Central memory CD8-positive, alpha-beta T cell (primary cell): ENCODE measurements around the gene PKN3.

Experiments
- ATAC-seq: fragments of 150-1000 bp; cut with Tn5 transposase; replicated peaks from 2 replicates; pipeline ENCODE4 v1.10.0; 2022; ENCODE audit warnings: mild to moderate bottlenecking, moderate FRiP score, moderate number of reproducible peaks; ENCODE audit not compliant: poor library complexity, severe bottlenecking; ENCODE audit errors: extremely low read depth
- DNase-seq, 2 donors: peaks; one replicate each; pipeline ENCODE4 v3.0.0; 2021; ENCODE audit warnings: low spot score in 2 of 2
- H3K27ac Mint-ChIP-seq: one replicate; pipeline ENCODE4 v1.8.0; 2022; ENCODE audit warnings: low read depth, mild to moderate bottlenecking, moderate library complexity, mixed read lengths
- H3K27me3 Mint-ChIP-seq: one replicate; pipeline ENCODE4 v1.8.0; 2022; ENCODE audit warnings: mixed read lengths
- H3K36me3 Mint-ChIP-seq: one replicate; pipeline ENCODE4 v1.8.0; 2022; ENCODE audit warnings: mild to moderate bottlenecking, moderate library complexity, mixed read lengths; ENCODE audit not compliant: insufficient read depth
- H3K4me1 Mint-ChIP-seq: one replicate; pipeline ENCODE4 v1.8.0; 2022; ENCODE audit warnings: mixed read lengths
- H3K4me3 Mint-ChIP-seq: one replicate; pipeline ENCODE4 v1.8.0; 2022; ENCODE audit warnings: mild to moderate bottlenecking, moderate library complexity, mixed read lengths
- H3K9me3 Mint-ChIP-seq: one replicate; pipeline ENCODE4 v1.8.0; 2022; ENCODE audit warnings: mixed read lengths

Gene PKN3

DNA sequence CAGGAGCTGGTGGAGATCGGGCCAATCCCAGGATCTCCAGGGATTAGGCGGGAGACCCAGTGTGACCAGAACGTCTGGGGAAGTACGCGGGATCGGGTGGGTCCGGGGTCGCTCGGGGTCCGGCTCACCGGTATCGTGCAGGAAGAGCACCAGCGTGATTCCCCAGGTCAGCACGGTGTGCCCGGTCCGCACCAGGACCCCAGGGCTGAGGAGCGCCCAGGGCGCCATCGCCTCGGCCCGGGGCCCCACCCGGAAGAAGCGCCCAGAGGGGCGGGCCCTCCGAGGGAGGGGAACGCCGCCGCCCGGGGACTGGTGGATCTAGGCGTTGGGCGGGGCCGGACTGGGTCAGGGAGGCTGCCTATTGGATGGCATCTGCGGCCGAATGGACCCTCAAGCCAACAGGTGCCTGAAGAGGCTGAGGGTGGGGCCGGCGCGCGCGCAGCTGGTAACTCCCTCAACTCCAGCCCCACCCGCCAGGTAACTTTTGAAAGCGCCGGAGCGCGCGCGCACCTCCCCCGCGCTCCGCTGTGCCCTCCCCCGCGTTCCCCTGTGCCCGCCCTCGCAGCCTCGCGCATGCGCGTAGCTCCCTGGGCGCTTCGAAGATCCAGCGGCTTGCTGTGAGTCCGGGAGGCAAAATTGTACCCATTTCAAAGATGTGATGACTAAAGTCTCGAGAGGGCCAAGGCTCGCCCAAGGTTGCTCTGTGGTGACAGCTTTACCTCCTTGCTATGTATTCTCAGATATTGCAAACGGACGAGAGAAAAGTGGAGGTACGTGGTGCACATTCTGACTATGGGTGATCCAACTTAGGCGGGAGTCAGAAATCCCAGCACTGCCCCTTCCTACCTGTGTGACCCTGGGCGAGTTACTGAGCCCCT lies 21.8 kb downstream of the PKN3 start, which contains the start of gene ZDHHC12:
ZDHHC12 (minus strand) TSS at position 262 of the 878 bp plus-strand sequence; CDS start at position 228, 34 bp downstream.
- H3K27me3 Mint-ChIP-seq, result no peaks in the 10 kb centered on the region
- H3K4me1 Mint-ChIP-seq, result peaks cover 31% of the 10 kb centered on the region
- ATAC-seq (peak; percentile 98), DNase-seq (peak; percentile 94 to 98)
- H3K4me3 Mint-ChIP-seq, result peak within 1 kb of the TSS; percentile 86
- peak within 1 kb of the TSS; percentile 93 for H3K27ac Mint-ChIP-seq
- H3K36me3 Mint-ChIP-seq, result peaks cover 17% of the 10 kb centered on the region
- H3K9me3 Mint-ChIP-seq, result no peaks in the 10 kb centered on the region

DNA sequence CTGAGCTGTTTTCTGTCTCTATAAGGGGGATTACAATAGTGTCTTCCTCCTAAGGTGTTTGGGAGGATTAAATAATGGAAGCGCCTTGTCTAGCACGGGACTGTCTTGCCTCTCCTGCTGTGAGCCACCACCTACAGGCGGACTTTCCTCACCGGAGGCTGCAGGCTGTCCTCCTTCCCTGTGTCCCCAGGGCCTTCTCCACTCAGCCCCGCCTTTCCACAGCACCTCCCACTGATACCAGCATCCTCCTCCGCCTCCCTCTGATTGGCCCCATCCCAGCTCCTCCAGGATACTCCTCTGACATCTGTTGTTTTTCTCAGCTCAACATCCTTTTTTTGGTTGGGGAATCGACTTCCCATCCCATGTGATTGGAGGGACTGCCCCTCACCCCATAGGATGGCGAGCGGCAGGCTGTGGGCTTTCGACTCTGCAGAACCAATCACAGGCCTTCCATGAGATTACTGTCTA lies 22.5 kb downstream of the PKN3 start:
- no peak for DNase-seq
- ATAC-seq, result peak; percentile 16
- Mint-ChIP-seq H3K27ac (peak overlapping the region; percentile 93), H3K9me3 (no peaks in the 10 kb centered on the region), H3K27me3 (no peaks in the 10 kb centered on the region), H3K36me3 (peaks cover 19% of the 10 kb centered on the region), H3K4me1 (peaks cover 37% of the 10 kb centered on the region), H3K4me3 (peak overlapping the region; percentile 86)

DNA sequence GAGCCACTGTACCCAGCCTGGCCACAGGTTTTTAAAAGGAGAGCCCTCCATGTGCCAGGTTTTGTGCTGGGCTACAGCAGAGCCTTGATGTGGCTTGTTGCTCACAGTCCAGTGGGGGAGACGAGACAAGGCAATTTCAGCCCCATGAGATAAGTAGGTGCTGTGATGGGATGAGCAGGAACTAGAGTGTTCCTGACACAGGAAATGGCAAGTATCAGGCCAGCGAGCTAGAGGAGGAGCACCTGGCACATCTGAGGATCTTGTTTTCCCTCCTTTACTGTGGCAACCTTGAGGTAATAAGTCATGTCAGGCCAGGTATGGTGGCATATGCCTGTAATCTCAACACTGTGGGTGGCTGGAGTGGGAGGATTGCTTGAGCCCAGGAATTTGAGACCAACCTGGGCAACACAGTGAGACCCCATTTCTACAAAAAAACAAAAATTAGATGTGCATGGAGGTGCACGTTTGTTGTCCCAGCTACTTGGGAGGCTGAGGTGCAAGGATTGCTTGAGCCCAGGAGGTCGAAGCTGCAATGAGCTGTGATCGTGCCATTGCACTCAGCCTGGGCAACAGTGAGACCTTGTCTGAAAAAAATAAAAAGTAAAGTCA lies 25.4 kb downstream of the PKN3 start:
- Mint-ChIP-seq H3K4me3 (no peak overlapping the region), H3K27me3 (no peaks in the 10 kb centered on the region), H3K27ac (peak overlapping the region; percentile 76), H3K36me3 (peaks cover 16% of the 10 kb centered on the region), H3K4me1 (peaks cover 29% of the 10 kb centered on the region), H3K9me3 (no peaks in the 10 kb centered on the region)
- ATAC-seq (no peak), DNase-seq (no peak)

DNA sequence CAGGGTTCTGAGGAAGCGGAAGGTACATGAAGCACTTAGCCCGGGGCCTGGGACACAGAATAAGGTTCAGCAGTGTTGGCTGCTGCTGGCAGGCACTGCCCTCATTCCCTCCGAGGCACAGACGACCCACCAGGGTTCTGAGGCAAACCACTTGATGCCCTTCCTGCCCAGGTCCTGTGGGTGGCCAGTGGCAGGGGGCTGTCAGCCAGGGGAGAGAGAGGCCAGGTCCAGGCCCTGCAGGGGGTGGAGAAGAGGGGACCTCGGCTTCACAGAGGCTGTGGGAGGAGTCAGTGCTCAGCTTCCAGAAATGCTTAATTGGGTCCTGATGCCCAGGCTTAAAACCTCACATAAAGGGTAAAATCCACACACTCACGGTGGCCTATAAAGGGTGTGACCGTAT lies 26.0 kb downstream of the PKN3 start:
- Mint-ChIP-seq H3K9me3 (no peaks in the 10 kb centered on the region), H3K4me1 (peaks cover 24% of the 10 kb centered on the region), H3K36me3 (peaks cover 16% of the 10 kb centered on the region), H3K4me3 (no peak overlapping the region), H3K27me3 (no peaks in the 10 kb centered on the region), H3K27ac (peak overlapping the region; percentile 76)
- DNase-seq (no peak), ATAC-seq (no peak)

DNA sequence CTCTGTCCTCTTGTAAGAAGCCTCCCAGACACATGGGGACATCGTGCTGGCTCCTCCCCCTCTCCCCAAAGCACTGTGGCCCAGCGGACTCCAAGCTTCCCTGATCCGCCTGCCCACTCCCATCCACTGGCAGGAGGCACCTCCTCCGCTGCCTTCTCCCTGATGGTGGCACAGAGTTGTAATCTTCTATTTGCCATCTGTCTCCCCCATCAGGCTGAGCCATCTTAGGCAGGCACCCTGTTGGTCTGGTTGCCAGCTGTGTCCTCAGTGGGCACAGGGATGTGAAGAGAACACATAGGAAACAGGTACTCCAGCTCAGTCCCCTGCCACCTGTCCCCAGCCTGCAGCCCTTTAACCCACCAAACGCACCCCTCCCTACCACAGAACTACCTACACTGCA lies 27.0 kb downstream of the PKN3 start:
- no peaks in the 10 kb centered on the region for H3K27me3 Mint-ChIP-seq

DNA sequence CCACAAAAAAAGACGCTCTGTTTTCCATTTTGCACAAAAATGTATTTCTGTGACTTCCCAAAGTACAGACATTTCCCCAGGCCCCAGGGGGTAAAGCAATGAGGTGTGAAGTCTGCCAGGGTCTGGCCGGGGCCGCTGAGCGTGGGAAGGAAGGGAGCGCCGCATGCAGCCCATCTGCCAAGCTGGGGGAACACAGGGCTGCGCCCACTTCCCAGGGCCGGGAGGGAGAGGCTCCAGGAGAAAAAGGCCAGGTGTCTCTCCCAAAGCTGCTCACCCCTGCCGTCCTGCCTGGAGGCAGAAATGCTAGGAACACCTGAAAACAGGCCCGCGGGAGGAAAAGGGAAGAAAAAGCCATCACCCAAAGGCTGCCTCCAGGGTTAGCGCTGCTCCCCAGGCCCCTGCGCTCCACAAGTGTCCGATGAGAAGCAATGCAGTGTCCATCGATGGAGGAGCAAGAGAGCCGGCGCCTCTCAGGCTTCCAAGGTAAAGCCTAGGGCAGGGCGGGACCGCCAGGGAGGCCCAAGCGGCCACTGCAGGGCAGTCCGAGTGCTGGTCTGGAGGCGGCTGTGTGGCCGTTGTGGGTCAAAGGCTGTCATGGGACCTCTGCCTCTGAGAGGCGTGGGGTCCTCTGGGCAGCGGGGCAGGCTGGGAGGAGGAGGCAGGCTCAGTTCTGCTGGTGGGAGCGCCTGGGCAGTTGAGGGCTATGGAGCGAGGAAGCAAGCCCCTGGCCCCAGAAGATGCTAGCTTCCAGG lies 27.6 kb downstream of the PKN3 start:
- no peak for DNase-seq
- H3K36me3 Mint-ChIP-seq, result peaks cover 14% of the 10 kb centered on the region
- H3K27me3 Mint-ChIP-seq, result no peaks in the 10 kb centered on the region
- ATAC-seq, result no peak
- H3K9me3 Mint-ChIP-seq, result no peaks in the 10 kb centered on the region
- H3K4me1 Mint-ChIP-seq, result peaks cover 11% of the 10 kb centered on the region
- H3K4me3 Mint-ChIP-seq, result no peak overlapping the region
- H3K27ac Mint-ChIP-seq, result peak overlapping the region; percentile 76

More for the DNA sequence above, 27.0 kb downstream of the PKN3 start:
- Mint-ChIP-seq H3K4me3 (no peak overlapping the region), H3K36me3 (peaks cover 15% of the 10 kb centered on the region), H3K9me3 (no peaks in the 10 kb centered on the region), H3K27ac (peak overlapping the region; percentile 76), H3K4me1 (peaks cover 18% of the 10 kb centered on the region)
- DNase-seq (no peak), ATAC-seq (no peak)

DNA sequence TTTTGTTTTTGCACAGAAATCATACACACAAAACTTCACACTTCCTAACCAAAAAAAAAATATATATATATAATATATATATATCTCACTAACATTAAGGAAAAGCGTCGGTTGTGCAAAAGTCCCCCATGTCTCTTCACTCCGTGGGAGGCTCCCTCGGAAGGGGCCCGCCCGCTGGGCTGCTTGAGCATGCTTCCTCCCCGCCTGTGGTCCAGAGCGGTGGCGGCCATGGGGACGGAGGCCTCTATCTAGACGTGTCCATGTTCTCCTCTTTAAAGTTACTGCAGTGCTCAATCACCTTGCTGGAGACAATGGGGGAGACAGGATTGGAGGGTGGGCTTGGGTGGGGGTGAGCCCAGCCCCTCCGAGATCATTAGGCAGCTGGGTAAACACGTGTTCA lies 28.8 kb downstream of the PKN3 start:
- H3K36me3 Mint-ChIP-seq, result peaks cover 18% of the 10 kb centered on the region
- DNase-seq, result no peak
- peak overlapping the region; percentile 29 for H3K27ac Mint-ChIP-seq
- no peak overlapping the region for H3K4me3 Mint-ChIP-seq
- H3K27me3 Mint-ChIP-seq, result no peaks in the 10 kb centered on the region
- H3K4me1 Mint-ChIP-seq, result peaks cover 8% of the 10 kb centered on the region
- no peaks in the 10 kb centered on the region for H3K9me3 Mint-ChIP-seq
- ATAC-seq, result no peak

DNA sequence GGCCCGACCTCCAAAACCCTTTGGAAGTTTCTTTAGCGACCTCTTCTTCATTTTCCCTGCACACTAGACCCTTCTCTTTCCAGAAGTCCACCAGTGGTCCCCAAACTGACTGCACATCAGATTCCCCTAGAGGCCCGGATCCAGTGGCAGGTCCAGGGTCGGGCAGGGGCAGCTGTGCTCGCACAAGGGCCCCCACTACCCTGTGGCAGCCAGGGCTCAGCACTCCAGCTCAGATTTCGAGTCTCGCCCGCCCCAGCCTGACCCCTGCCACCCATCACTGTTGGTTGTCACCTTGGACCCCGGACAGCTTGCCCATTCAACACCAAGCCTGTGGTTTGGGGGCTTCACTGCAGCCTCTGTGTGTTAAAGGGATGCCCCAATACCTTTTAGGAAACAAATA lies 29.4 kb downstream of the PKN3 start:
- no peak overlapping the region for H3K4me3 Mint-ChIP-seq
- H3K9me3 Mint-ChIP-seq, result no peaks in the 10 kb centered on the region
- no peaks in the 10 kb centered on the region for H3K27me3 Mint-ChIP-seq
- H3K36me3 Mint-ChIP-seq, result peaks cover 21% of the 10 kb centered on the region
- DNase-seq (no peak), ATAC-seq (no peak)
- H3K27ac Mint-ChIP-seq, result peak overlapping the region; percentile 29
- peaks cover 8% of the 10 kb centered on the region for H3K4me1 Mint-ChIP-seq

DNA sequence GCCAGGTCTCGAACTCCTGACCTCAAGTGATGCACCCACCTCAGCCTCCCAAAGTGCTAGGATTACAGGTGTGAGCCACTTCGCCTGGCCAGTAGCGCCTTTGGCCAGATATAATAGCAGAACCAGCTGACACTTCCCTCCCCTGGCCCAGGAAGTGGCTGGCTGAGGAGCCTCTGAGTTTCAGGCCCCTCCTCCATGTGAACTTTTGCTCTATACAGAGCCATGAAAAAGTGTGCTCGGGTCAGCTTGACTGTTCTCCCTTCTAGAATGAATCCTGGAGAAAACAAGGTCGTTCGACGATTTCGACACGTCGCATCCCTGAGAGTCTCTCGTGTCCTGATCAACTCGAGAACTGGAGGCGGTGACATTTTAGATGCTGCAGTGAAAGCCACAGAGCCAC lies 30.3 kb downstream of the PKN3 start:
- H3K27ac Mint-ChIP-seq, result no peak overlapping the region
- H3K27me3 Mint-ChIP-seq, result no peaks in the 10 kb centered on the region
- DNase-seq, result no peak
- peaks cover 8% of the 10 kb centered on the region for H3K4me1 Mint-ChIP-seq
- no peak for ATAC-seq
- peaks cover 22% of the 10 kb centered on the region for H3K36me3 Mint-ChIP-seq
- no peaks in the 10 kb centered on the region for H3K9me3 Mint-ChIP-seq
- no peak overlapping the region for H3K4me3 Mint-ChIP-seq

DNA sequence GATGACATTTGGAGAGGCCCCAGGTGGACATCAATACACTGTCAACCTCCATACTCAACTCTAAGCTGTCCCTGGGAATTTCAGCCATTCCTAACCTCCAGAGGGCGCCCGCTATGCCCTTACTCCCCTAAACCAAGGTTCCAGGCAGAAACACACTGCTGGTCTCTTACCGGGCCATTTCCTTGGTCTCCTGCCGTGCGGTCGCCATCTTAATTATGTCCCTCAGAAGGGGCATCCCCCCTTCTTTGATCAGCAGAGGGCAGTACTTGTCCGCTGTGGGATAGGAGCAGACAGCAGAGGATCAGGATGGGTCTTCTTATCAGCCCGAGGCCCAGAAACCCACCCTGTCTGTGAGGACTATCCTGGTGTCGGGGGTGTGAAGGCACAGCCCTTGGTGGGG lies 31.0 kb downstream of the PKN3 start:
- DNase-seq, result no peak
- H3K4me1 Mint-ChIP-seq, result peaks cover 8% of the 10 kb centered on the region
- H3K9me3 Mint-ChIP-seq, result no peaks in the 10 kb centered on the region
- no peak for ATAC-seq
- no peak overlapping the region for H3K27ac Mint-ChIP-seq
- peaks cover 24% of the 10 kb centered on the region for H3K36me3 Mint-ChIP-seq
- H3K27me3 Mint-ChIP-seq, result no peaks in the 10 kb centered on the region
- no peak overlapping the region for H3K4me3 Mint-ChIP-seq

DNA sequence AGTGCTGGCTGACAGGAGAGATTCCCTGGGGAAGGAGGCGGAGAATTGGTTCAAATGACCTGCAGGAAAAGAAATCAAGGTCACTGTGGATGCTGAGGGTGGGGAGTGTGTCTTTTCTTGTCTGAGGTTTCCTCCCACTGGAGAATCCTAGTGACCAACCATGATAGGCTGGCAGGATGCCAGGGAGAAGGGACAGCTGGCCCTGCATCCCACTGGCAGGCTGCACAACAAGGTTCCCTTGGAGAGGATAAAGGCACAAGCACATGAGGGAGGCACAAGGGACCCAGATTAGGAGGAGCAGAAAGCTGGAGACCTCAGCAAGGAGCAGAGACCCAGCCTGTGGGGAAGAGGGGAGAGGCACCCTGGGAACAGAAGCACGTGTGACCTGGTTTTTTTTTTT lies 33.1 kb downstream of the PKN3 start:
- ATAC-seq (no peak), DNase-seq (no peak)
- Mint-ChIP-seq H3K36me3 (peaks cover 35% of the 10 kb centered on the region), H3K9me3 (no peaks in the 10 kb centered on the region), H3K4me1 (no peaks in the 10 kb centered on the region), H3K4me3 (no peak overlapping the region), H3K27ac (peak overlapping the region; percentile 86), H3K27me3 (no peaks in the 10 kb centered on the region)

DNA sequence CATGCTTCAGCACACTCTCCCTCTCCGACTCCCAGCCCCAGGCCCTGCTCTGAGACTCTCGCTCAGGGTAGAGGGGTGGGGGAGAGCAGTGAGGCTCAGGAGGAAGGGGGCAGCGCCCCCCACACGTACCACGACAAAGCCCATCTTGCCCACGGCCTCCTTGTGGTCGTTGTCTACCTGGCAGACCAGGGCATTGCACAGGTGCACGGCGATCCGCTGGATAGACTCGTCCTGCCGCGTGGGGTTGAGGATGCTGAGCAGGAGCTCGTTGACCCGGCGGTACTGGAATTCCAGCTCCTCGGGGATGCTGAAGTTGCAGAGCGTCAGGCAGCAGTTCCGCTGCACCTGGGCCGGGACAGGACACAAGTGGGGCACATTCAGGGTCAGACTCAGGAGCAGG lies 40.1 kb downstream of the PKN3 start:
- peaks cover 26% of the 10 kb centered on the region for H3K36me3 Mint-ChIP-seq
- H3K27me3 Mint-ChIP-seq, result no peaks in the 10 kb centered on the region
- no peaks in the 10 kb centered on the region for H3K4me1 Mint-ChIP-seq
- no peak overlapping the region for H3K4me3 Mint-ChIP-seq
- DNase-seq (no peak), ATAC-seq (no peak)
- no peak overlapping the region for H3K27ac Mint-ChIP-seq
- H3K9me3 Mint-ChIP-seq, result no peaks in the 10 kb centered on the region
